GM12878 (cell line): ENCODE measurements around the gene RAB35. TPM values are rescaled to one million over a fixed set of nuclear protein-coding genes. Genes with fewer than 3 reads are reported as not detected.

Experiments used
- ATAC-seq: fragments of 200-7000 bp; cut with Tn5 transposase; 3 replicates; pipeline ENCODE4 v1.9.1; 2020; ENCODE audit warnings: mild to moderate bottlenecking, moderate library complexity
- BruUV-seq: library from RNA; stranded (reverse); fragments of 400-500 nt; replicated peaks from 2 replicates; lab custom pipeline; 2021; lab: Mats Ljungman, UMichigan
- CTCF ChIA-PET: fragments of 300-600 bp; sonication (Branson Sonifier 250); formaldehyde crosslinking; extraction: SDS; loops from one replicate; lab custom pipeline; 2021; ENCODE audit warnings: inconsistent platforms; lab: Yijun Ruan, JAX
- POLR2A ChIA-PET: fragments of 350-600 bp; formaldehyde crosslinking; extraction: SDS; loops from one replicate; lab custom pipeline; 2021; ENCODE audit warnings: inconsistent platforms; lab: Charles Lee
- RAD21 ChIA-PET: fragments of 300-600 bp; sonication (Branson Sonifier 250); formaldehyde crosslinking; loops from one replicate; lab custom pipeline; 2023; ENCODE audit warnings: antibody characterized with exemption; ENCODE audit not compliant: unreplicated experiment; lab: Charles Lee
- SMC1A ChIA-PET: fragments of 300-600 bp; sonication (Branson Sonifier 250); formaldehyde crosslinking; loops from one replicate; lab custom pipeline; 2023; ENCODE audit not compliant: unreplicated experiment, uncharacterized antibody; lab: Charles Lee
- DNase-seq: peaks from one replicate; pipeline ENCODE4 v3.0.0-alpha.2; 2011; ENCODE audit warnings: low read depth, low spot score
- FAIRE-seq: peaks from 3 replicates; lab custom pipeline; 2011; peaks lifted over from hg19 to GRCh38; lab: Jason Lieb, UNC
- H2AFZ ChIP-seq: 2 replicates; pipeline ENCODE4 v1.6.0; 2011; ENCODE audit warnings: low read depth, low read length, control low read depth; ENCODE audit not compliant: control insufficient read depth
- H3K27ac ChIP-seq: 2 replicates; pipeline ENCODE4 v1.5.1; 2011; ENCODE audit warnings: control low read depth; ENCODE audit not compliant: control insufficient read depth, insufficient read depth
- H3K27me3 ChIP-seq, 2 experiments: replicated peaks in 1 of 2; 2 replicates each; pipeline versions ENCODE4 v1.6.0 to v1.6.1; 2011; ENCODE audit warnings: low read length in 1 of 2; ENCODE audit not compliant: control insufficient read depth in 2 of 2, insufficient read depth in 2 of 2
- H3K36me3 ChIP-seq, 2 experiments: 2 replicates each; pipeline ENCODE4 v1.5.1; 2011; ENCODE audit warnings: low read length in 1 of 2; ENCODE audit not compliant: control insufficient read depth in 2 of 2, insufficient read depth in 2 of 2
- H3K4me1 ChIP-seq: 2 replicates; pipeline ENCODE4 v1.6.1; 2011; ENCODE audit warnings: mild to moderate bottlenecking, low read length, moderate library complexity, mixed read lengths; ENCODE audit not compliant: control insufficient read depth, insufficient read depth
- H3K4me2 ChIP-seq: 2 replicates; pipeline ENCODE4 v1.6.0; 2011; ENCODE audit warnings: control low read depth; ENCODE audit not compliant: control insufficient read depth, insufficient read depth
- H3K4me3 ChIP-seq: fragments of 200-600 bp; sonication (generic); 2 replicates; pipeline ENCODE4 v1.5.1; 2016
- H3K79me2 ChIP-seq: 2 replicates; pipeline ENCODE4 v1.6.0; 2011; ENCODE audit warnings: low read length; ENCODE audit not compliant: control insufficient read depth, insufficient read depth
- H3K9ac ChIP-seq: 2 replicates; pipeline ENCODE4 v1.8.0; 2011; ENCODE audit warnings: low read length, control low read depth, mixed read lengths; ENCODE audit not compliant: control insufficient read depth, insufficient read depth
- H3K9me3 ChIP-seq: replicated peaks from 3 replicates; pipeline ENCODE4 v1.5.1; 2011; ENCODE audit warnings: mild to moderate bottlenecking, low read length; ENCODE audit not compliant: control insufficient read depth, insufficient read depth
- H4K20me1 ChIP-seq: 2 replicates; pipeline ENCODE4 v1.6.0; 2011; ENCODE audit not compliant: control insufficient read depth, insufficient read depth
- RUNX3 ChIP-seq: IDR thresholded peaks from 2 replicates; pipeline ENCODE4 v1.6.1; 2012; ENCODE audit warnings: low read length, inconsistent platforms
- WGBS: methylation state at CpG from one replicate; pipeline ENCODE4 v1.1.6; 2016; ENCODE audit warnings: low lambda C conversion rate; ENCODE audit not compliant: insufficient replicate concordance, insufficient coverage; ENCODE audit errors: missing lambda C conversion rate; 5-methylcytosine and 5-hydroxymethylcytosine counted together
- in situ Hi-C: fragments of 300-500 bp; cut with MboI; formaldehyde crosslinking; loops from 9 replicates; pipeline ENCODE4 v1.14.3; 2018; ENCODE audit warnings: mixed read lengths
- intact Hi-C: fragments of 100-400 bp; cut with micrococcal nuclease; formaldehyde crosslinking; loops from one replicate; pipeline ENCODE4 v1.14.2; 2022; ENCODE audit not compliant: unreplicated experiment
- polyA plus RNA-seq, 11 experiments: library from polyadenylated mRNA; depleted of rRNA in 4 of 11; unstranded in 6 of 11; stranded (reverse) in 5 of 11; fragments of >200 nt; fragmentation: Nextera tagmentation in 4 of 11; fragmentation: Illumina TruSeq in 1 of 11; extraction: Ambion mirVana in 4 of 11; extraction: Trizol in 1 of 11; gene quantifications; 1 replicate in 1 of 11; 2 replicates in 10 of 11; pipeline versions ENCODE4 v1.2.1 to v1.2.3, GENCODE V29; 2011 to 2016; ENCODE audit warnings: inconsistent platforms in 2 of 11, missing spikeins in 2 of 11, low read depth in 1 of 11
- total RNA-seq, 4 experiments: library from RNA; depleted of rRNA in 3 of 4; stranded (reverse); fragments of >200 nt in 3 of 4; fragmentation: Illumina TruSeq in 1 of 4; extraction: Trizol in 1 of 4; gene quantifications; 2 replicates each; pipeline versions ENCODE4 v1.2.1 to v1.2.3, GENCODE V29; 2013 to 2021
- TF ChIP-seq, protein P1 (sequence below): fragments of 450-650 bp; IDR thresholded peaks from 2 replicates; pipeline ENCODE4 v1.6.1; 2018; ENCODE audit warnings: mild to moderate bottlenecking, low read depth, moderate library complexity; ENCODE audit not compliant: partially characterized antibody

Gene RAB35
- total and polyA plus RNA-seq, 10 of the 15 experiments (the other 5 are each of a cell fraction or from before 2014, with no cell fraction given), result 0.76 to 99.2 (median 43.8) TPM

DNA sequence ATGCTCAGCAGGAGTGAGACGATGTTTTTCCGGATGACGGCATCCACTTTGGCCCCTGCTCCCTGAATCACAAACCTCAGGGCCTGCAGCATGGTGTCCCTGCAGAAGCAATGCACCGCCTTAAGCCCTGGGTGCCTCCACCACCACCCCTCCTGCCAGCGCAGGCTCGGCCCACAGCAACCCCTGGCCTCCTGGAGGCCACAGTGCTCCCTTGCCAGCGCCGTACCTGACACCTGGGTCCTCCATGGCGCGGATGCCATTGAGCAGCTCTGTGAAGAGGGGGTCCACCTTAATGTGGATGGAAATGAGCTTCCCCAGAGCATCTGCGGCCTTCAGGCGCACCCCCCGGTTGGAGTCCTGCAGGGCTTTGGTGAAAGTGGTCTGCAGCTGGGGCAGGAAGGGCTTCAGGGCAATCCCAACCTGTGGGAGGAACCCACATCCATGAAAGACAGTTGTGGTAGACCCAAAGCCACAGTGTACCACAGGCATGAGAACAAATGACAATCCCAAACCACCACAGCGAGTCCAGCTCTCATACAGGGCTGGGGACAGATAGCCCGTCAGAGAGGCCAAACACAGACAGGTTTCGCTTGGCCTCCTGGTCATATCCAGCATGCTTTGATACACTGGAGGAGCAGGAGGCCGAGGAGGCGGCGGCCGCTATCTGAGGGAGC is 17.9 kb upstream of the RAB35 start:
- Histone ChIP-seq H3K4me1 (peaks cover 31% of the 10 kb centered on the region), H3K4me2 (0 out of 2 replicates have a peak overlapping the region, but pooled peaks have one; percentile 12), H3K9ac (no peak overlapping the region), H3K9me3 (no peaks in the 10 kb centered on the region), H3K4me3 (no peak overlapping the region), H3K36me3 (peaks cover 55 to 60% of the 10 kb centered on the region in 2 experiments), H3K79me2 (no peaks in the 10 kb centered on the region; the same call in 1 of the 2 replicates), H3K27ac (no peak overlapping the region; the same call in 1 of the 2 replicates), H2AFZ (no peak overlapping the region), H4K20me1 (no peaks in the 10 kb centered on the region), H3K27me3 (no peaks in the 10 kb centered on the region)
- ChIA-PET SMC1A (interaction anchor here (0.8 to 4.9 kb wide), 4 partner anchors 15 to 62 kb away, joined by 3 to 142 read pairs (median 12); partner anchors contain the start of gene RAB35), CTCF (interaction anchor here (2.7 to 4.9 kb wide), 2 partner anchors 13 to 67 kb away, joined by 19 to 57 read pairs; partner anchors contain the start of gene RPLP0), POLR2A (interaction anchor here (0.5 to 8.1 kb wide), 4 partner anchors 16 to 68 kb away, joined by 3 to 141 read pairs (median 6); partner anchors contain the start of gene RAB35), RAD21 (interaction anchor here (1.0 to 4.2 kb wide), 3 partner anchors 15 to 67 kb away, joined by 6 to 118 read pairs (median 25); partner anchors contain the start of genes RAB35 and RPLP0)
- in situ Hi-C loops, result no loop called here
- no TSS peak for BruUV-seq
- ATAC-seq (no peak), FAIRE-seq (no peak), DNase-seq (no peak)
- WGBS, result 99% methylated on average over 20 of the region's 20 CpGs
- intact Hi-C loops, result no loop called here
- TF ChIP-seq, protein P1, sequence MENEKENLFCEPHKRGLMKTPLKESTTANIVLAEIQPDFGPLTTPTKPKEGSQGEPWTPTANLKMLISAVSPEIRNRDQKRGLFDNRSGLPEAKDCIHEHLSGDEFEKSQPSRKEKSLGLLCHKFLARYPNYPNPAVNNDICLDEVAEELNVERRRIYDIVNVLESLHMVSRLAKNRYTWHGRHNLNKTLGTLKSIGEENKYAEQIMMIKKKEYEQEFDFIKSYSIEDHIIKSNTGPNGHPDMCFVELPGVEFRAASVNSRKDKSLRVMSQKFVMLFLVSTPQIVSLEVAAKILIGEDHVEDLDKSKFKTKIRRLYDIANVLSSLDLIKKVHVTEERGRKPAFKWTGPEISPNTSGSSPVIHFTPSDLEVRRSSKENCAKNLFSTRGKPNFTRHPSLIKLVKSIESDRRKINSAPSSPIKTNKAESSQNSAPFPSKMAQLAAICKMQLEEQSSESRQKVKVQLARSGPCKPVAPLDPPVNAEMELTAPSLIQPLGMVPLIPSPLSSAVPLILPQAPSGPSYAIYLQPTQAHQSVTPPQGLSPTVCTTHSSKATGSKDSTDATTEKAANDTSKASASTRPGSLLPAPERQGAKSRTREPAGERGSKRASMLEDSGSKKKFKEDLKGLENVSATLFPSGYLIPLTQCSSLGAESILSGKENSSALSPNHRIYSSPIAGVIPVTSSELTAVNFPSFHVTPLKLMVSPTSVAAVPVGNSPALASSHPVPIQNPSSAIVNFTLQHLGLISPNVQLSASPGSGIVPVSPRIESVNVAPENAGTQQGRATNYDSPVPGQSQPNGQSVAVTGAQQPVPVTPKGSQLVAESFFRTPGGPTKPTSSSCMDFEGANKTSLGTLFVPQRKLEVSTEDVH, result no peak
- peak; percentile 15; the same call in 1 of the 2 replicates for TF ChIP-seq RUNX3
